ENCODE results near the gene MAST3.

- peak; percentile 47 for TF ChIP-seq REST (IDR thresholded peaks at IDR 0.05; ENCODE audit: borderline replicate concordance)
- peak; percentile 99 for TF ChIP-seq CTCF (IDR thresholded peaks at IDR 0.05; ENCODE audit: poor library complexity, severe bottlenecking)
- no peak for TF ChIP-seq EZH2 (IDR thresholded peaks at IDR 0.05; ENCODE audit: borderline replicate concordance, insufficient read depth, low read length, poor library complexity, severe bottlenecking)
- no peak for TF ChIP-seq POLR2AphosphoS5 (IDR thresholded peaks at IDR 0.05)
Measured at GRCh38 chr19:18152442-18152816, 54.9 kb downstream of the MAST3 start.
